Adrenal gland (tissue), 5 donors: ENCODE measurements around the gene ASS1.

ENCODE experiments used
- POLR2A ChIP-seq, 2 donors: fragments of 450-650 bp; IDR thresholded peaks; one replicate each; pipeline ENCODE4 v1.6.1; 2017; ENCODE audit warnings: antibody characterized with exemption in 2 of 2, mild to moderate bottlenecking in 2 of 2, moderate library complexity in 1 of 2
- TF ChIP-seq, protein P1 (sequence below), 6 experiments: fragments of 450-650 bp in 4 of 6; fragments of 200-600 bp in 2 of 6; sonication (generic) in 1 of 6; IDR thresholded peaks; 1 replicate in 5 of 6; 2 replicates in 1 of 6; pipeline versions ENCODE4 v1.5.1 to v1.8.0; 2016 to 2021; ENCODE audit warnings: antibody characterized with exemption in 6 of 6, mild to moderate bottlenecking in 2 of 6, moderate library complexity in 1 of 6
- donor health status: DM: no; HTN: no; CAD: no.

DNA sequence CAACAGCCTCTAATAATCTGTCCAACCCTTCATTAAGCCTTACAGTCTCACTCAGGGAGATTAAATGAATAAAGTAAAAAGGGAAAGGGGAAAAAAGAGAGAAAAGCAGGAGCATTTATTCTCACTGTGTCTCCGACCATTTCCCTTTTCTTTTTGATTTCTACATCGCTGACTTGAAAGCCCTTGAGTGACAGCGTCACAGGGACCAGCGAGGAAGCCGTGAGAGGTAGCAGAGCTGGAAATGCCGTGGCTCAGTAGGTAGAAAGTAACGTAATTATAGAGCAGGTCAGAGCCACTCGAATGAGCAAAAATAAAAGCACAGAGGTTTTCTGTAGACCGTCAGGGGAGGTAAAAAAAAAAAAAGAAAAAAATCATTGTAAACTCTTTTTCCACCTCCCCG is 52.4 kb downstream of the ASS1 start:
- TF ChIP-seq POLR2A (IDR thresholded peaks at IDR 0.05), result no peak
- TF ChIP-seq, protein P1, sequence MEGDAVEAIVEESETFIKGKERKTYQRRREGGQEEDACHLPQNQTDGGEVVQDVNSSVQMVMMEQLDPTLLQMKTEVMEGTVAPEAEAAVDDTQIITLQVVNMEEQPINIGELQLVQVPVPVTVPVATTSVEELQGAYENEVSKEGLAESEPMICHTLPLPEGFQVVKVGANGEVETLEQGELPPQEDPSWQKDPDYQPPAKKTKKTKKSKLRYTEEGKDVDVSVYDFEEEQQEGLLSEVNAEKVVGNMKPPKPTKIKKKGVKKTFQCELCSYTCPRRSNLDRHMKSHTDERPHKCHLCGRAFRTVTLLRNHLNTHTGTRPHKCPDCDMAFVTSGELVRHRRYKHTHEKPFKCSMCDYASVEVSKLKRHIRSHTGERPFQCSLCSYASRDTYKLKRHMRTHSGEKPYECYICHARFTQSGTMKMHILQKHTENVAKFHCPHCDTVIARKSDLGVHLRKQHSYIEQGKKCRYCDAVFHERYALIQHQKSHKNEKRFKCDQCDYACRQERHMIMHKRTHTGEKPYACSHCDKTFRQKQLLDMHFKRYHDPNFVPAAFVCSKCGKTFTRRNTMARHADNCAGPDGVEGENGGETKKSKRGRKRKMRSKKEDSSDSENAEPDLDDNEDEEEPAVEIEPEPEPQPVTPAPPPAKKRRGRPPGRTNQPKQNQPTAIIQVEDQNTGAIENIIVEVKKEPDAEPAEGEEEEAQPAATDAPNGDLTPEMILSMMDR (IDR thresholded peaks at IDR 0.05), result no peak
